GM12864 (cell line): ENCODE data around the gene CCL4.

Experiments used
- DNase-seq: peaks from one replicate; pipeline ENCODE4 v3.0.0-alpha.2; 2011; ENCODE audit warnings: low read depth
- H3K4me3 ChIP-seq: 2 replicates; pipeline ENCODE4 v1.5.1; 2011; ENCODE audit warnings: mild to moderate bottlenecking, low read depth, low read length, control low read depth
- TF ChIP-seq, protein P1 (sequence below): IDR thresholded peaks from 2 replicates; pipeline ENCODE4 v1.5.1; 2011; ENCODE audit warnings: low read depth, mild to moderate bottlenecking, moderate library complexity, low read length, control low read depth, inconsistent platforms; ENCODE audit errors: missing control alignments

CCL4 gene

DNA sequence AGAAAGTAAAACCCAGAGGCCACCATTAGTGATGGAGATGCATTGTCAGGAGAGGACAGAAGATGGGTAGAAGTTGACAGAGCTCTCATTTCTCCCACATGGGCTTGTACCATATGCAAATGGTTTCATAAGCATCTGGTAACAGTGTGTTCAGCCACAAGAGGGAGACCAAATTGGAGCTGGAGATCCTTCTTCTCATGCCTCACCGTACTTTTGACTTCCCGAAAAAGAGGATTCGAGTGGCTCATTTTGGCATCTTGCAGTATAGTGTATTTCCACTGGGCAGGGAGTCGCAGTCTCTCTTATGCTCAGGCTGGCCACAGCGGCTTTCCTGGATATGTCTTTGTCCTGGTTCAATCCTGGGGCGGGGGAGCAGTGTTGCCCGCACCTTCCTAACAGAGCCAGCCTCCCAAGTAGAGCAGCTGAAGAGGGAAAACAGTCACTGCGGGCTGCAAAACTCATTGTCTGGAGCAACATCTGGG lies 49.1 kb downstream of the CCL4 start:
- H3K4me3 ChIP-seq: no peak overlapping the region
- TF ChIP-seq, protein P1, sequence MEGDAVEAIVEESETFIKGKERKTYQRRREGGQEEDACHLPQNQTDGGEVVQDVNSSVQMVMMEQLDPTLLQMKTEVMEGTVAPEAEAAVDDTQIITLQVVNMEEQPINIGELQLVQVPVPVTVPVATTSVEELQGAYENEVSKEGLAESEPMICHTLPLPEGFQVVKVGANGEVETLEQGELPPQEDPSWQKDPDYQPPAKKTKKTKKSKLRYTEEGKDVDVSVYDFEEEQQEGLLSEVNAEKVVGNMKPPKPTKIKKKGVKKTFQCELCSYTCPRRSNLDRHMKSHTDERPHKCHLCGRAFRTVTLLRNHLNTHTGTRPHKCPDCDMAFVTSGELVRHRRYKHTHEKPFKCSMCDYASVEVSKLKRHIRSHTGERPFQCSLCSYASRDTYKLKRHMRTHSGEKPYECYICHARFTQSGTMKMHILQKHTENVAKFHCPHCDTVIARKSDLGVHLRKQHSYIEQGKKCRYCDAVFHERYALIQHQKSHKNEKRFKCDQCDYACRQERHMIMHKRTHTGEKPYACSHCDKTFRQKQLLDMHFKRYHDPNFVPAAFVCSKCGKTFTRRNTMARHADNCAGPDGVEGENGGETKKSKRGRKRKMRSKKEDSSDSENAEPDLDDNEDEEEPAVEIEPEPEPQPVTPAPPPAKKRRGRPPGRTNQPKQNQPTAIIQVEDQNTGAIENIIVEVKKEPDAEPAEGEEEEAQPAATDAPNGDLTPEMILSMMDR: peak; percentile 26
- DNase-seq: no peak

GRCh38 chr17:36153895-36154610 lies 50.4 kb downstream of the CCL4 start:
- H3K4me3 ChIP-seq: no peak overlapping the region
- TF ChIP-seq, protein P1: no peak
- no peak for DNase-seq
